Fibroblast of pulmonary artery (primary cell): ENCODE results near the gene SURF6.
"Not testable (repeated sequence)": the region's sequence is repeated elsewhere in the genome, so short reads cannot be mapped to it uniquely, and the experiment has no call there.

Experiments used
- DNase-seq: peaks from one replicate; pipeline ENCODE4 v3.0.0-alpha.2; 2010; ENCODE audit warnings: low read depth
- H3K4me3 ChIP-seq: replicated peaks from 2 replicates; pipeline ENCODE4 v1.5.1; 2011; ENCODE audit warnings: low read depth, mild to moderate bottlenecking, control low read depth, low read length, moderate library complexity
- TF ChIP-seq, protein P1 (sequence below): IDR thresholded peaks from 2 replicates; pipeline ENCODE4 v1.5.1; 2011; ENCODE audit warnings: mild to moderate bottlenecking, control low read depth, low read length, inconsistent platforms; ENCODE audit errors: missing control alignments

Gene SURF6

DNA sequence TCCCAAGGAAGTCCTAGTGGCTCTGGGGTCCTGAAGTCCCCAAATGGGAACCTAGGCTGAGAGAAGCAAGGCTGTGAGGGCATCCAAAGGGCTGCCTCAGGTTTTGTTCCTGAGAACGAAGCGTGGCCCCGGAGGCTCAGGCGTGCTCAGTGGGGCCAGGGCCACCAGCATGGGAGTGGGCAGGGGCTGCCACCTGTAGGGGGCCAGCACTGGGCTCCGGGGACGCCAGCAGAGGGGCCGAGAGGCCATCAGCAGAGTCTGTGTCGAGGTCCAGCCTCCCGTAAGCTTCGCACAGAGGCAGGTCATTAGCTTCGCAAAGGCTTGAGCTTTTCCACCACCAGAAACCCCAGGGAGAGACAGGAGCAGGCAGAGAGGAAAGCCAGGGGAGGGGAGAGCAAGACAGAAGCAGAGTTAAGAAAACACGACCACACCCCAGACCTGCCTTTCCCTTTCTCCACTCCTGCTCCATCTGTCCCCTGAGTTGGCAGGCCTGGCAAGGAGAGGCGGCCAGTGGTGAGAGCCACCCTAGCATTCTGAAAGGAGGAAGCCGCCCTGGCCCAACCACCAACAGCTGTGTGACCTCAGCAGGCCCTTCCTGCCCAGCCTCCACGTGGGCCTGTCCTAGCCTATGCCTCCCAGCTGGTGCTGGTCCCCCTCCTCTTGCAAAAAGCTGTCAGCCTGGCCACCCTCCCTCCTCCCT lies 5.5 kb upstream of the SURF6 start:
- no peak for DNase-seq
- H3K4me3 ChIP-seq, result no peak overlapping the region
- TF ChIP-seq, protein P1, sequence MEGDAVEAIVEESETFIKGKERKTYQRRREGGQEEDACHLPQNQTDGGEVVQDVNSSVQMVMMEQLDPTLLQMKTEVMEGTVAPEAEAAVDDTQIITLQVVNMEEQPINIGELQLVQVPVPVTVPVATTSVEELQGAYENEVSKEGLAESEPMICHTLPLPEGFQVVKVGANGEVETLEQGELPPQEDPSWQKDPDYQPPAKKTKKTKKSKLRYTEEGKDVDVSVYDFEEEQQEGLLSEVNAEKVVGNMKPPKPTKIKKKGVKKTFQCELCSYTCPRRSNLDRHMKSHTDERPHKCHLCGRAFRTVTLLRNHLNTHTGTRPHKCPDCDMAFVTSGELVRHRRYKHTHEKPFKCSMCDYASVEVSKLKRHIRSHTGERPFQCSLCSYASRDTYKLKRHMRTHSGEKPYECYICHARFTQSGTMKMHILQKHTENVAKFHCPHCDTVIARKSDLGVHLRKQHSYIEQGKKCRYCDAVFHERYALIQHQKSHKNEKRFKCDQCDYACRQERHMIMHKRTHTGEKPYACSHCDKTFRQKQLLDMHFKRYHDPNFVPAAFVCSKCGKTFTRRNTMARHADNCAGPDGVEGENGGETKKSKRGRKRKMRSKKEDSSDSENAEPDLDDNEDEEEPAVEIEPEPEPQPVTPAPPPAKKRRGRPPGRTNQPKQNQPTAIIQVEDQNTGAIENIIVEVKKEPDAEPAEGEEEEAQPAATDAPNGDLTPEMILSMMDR, result no peak

DNA sequence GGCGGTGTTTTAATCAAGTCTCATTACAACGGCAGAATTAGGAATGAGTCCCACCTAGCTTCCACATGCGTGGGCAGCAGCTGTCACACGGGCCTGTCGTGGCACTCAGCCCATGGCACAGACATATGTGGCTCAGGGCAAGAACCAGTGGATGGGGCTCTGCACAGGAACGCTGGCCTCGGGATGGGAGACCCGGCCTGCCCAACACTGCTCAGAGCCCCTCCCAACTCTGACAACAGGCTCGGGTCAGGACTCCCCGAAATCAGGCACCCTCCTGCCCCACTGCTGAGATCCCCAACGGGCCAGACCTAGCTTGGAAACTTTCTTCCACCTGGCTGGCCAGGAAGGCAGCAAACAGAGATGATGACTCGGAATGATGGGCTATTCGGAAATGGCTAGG lies 4.9 kb upstream of the SURF6 start:
- no peak overlapping the region for H3K4me3 ChIP-seq
- TF ChIP-seq, protein P1, result no peak
- DNase-seq, result no peak

DNA sequence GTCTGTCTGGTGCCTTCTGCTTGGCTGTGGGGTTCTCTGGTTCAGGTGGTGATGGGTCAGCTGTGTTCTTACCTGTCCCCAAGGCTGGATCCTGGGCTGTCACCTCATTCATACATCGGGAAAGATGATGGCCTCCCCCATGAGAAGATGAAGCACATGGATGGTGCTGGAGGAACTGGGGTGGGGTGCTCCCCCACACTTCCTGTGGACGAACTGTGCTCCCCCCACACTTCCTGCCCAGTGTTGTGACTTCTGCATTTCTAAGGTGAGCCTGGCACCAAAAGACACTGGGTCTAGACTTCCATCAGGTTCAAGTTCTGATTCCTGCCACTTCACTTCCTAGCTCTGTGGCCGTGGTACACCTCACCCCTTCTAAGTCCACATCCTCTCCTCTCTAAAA lies 4.3 kb upstream of the SURF6 start:
- TF ChIP-seq, protein P1, result no peak

DNA sequence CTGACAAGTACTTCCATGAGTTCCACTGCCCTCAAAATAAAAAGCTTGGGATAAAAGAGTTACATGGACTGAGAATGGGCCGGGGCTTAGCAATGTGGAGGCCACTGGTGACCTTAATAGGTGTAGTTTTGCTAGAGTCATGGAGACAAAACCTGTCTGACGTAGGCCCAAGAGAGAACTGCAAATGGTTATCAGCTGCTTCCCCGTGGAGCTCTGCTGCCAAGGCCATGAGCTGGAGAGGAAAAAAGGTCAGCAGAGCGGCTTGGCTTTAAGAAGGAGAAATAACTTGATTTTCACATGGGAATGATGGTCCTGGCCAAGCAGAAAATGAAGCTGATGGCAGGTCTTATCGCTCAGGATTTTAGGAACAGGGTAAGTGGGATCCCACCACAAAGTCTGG lies 3.7 kb upstream of the SURF6 start:
- TF ChIP-seq, protein P1, result no peak
- no peak overlapping the region for H3K4me3 ChIP-seq
- no peak for DNase-seq

More for the DNA sequence above, 4.3 kb upstream of the SURF6 start:
- no peak overlapping the region for H3K4me3 ChIP-seq
- DNase-seq, result no peak

DNA sequence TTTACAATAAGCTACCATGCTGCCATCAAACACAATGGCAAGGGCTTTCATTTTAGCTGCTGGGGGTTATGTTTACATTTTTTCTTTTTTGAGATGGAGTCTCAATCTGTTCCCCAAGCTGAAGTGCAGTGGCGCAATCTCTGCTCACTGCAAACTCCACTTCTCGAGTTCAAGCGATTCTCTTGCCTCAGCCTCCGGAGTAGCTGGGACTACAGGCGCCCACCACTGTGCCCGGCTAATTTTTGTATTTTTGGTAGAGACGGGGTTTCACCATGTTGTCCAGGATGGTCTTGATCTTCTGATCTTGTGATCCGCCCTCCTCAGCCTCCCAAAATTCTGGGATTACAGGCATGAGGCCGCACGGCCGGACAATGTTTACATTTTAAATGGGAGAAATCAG lies 1.1 kb downstream of the SURF6 start:
- peak overlapping the region; percentile 80 for H3K4me3 ChIP-seq
- not testable (repeated sequence) for DNase-seq

DNA sequence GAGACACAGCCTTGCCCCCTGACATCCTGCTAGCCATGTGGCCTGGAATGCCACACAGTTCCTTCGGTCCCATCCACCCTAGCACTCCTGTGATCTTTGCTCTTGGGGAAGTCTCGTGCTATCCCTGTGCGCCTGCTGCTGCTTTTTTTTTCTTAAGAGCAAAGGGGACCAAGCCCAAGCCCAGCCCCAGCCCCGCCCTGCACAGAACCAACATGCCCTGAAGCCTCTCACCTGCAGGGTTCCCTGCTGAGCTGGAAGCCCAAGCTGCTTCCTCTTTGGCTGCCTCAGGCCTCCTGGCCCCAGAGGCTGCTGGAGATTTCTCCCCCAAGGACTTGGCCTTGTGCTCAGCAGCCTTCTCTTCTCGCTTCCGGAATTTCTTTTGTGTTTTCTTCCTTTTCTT lies 1.8 kb downstream of the SURF6 start:
- DNase-seq, result no peak
- TF ChIP-seq, protein P1, result no peak
- H3K4me3 ChIP-seq, result no peak overlapping the region

DNA sequence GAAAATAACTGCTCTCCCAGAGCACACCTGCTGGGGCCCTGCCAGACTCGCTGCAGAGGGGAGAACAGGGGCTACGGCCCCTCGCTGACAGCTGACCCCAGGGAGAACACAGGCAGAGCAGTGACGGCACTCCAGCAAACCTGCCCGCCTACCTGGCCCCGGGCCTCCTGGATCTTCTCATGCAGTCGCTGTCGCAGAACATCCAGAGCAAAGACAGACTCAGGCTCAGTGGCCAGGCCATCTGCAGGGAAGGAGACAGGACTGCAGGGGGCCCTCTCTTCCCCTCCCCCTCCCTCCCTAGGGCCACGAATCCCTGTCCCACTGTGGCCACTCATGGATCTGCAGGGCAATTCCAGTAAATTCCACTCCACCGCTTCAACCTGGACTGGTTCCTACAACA lies 2.4 kb downstream of the SURF6 start:
- TF ChIP-seq, protein P1, result no peak
- no peak for DNase-seq
- no peak overlapping the region for H3K4me3 ChIP-seq
